ENCODE results near the gene PIF1. TPM values are rescaled to one million over a fixed set of nuclear protein-coding genes. Genes with fewer than 3 reads are reported as not detected.

Gene PIF1
- total RNA-seq: 4.1 and 36.7 TPM in 2 replicates

GRCh38 chr15:64825431-64826294 is at the start of gene PIF1:
PIF1 (minus strand) TSS chr15:64825647; CDS start chr15:64824335, 1,312 bp downstream.

GRCh38 chr15:64841344-64842095 is 16.1 kb upstream of the PIF1 start, which contains the start of gene PLEKHO2:
PLEKHO2 (plus strand) TSS chr15:64841915; CDS start chr15:64842017, 102 bp downstream.

DNA sequence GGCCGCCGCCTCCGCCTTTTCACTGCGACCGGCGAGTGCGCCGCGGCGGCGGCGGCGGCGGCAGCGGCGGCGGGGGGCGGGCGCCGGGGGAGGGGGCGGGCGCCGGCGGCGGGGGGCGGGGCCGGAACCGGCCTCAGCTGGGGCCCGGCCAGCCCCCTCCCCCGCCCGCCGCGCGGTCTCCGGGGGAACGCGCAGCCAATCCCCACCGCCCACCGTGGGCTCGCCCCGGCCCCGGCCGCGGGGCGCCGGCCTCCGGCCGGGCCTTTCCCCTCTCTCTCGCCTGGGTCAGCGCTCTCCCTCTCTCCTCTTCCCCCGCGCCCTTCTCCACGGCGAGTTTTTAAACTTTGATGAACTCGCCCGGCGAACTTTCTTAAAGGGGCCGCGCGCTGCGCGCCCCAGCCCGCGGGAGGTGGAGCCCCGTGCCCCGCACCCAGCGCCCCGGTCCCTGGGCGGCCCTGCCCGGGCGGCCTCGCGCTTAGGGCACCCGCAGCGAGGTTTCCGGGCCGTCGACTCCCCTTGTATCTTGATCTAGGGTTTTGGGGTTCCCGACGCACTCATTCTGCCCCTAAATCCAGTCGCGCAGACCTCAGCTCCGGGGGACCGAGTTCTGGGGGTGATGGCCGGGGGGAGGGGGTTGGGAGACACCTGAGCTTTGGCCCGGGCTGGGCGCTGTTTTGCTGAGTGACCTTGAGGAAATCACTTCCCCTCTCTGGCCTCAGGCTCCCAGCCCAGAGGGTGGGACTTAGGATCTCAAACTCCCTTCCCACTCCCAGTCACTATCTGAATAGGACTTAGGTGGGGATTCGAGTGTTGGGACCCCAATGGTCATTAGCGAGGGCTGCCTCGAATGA is 49.7 kb downstream of the PIF1 start, which contains the start of gene RBPMS2:
Gene RBPMS2 (minus strand): TSS at position 39 of the 851 bp plus-strand sequence. CDS start 270 bp downstream, outside the sequence.

Other genes starting within 250 kb of the PIF1 start
- gene RBPMS2, start 50.1 kb downstream of the PIF1 start, total RNA-seq: 0.63 and 1.3 TPM in 2 replicates
- 5.9 and 12.8 TPM in 2 replicates for gene PLEKHO2, start 16.3 kb upstream of the PIF1 start, total RNA-seq
- gene ANKDD1A, start 86.3 kb upstream of the PIF1 start, total RNA-seq: 0.65 and 0.76 TPM in 2 replicates
- gene SPG21, start 164.3 kb upstream of the PIF1 start, total RNA-seq: 57.2 and 106 TPM in 2 replicates
- gene MTFMT, start 204.0 kb upstream of the PIF1 start, total RNA-seq: 18.4 and 25.4 TPM in 2 replicates
- gene SLC51B, start 219.7 kb upstream of the PIF1 start, total RNA-seq: not detected in 2 replicates
- gene RASL12, start 242.3 kb upstream of the PIF1 start, total RNA-seq: not detected in 2 replicates

Data from mesangial cell (primary cell).